Mucosa of stomach (tissue), 1 donor: ENCODE measurements around the gene GALR1.
"Not testable (repeated sequence)": the region's sequence is repeated elsewhere in the genome, so short reads cannot be mapped to it uniquely, and the experiment has no call there.

Source experiments
- H3K27me3 ChIP-seq: one replicate; pipeline ENCODE4 v1.7.0; 2013; ENCODE audit warnings: mild to moderate bottlenecking, low read length; ENCODE audit not compliant: control insufficient read depth, insufficient read depth
- H3K36me3 ChIP-seq: one replicate; pipeline ENCODE4 v1.7.0; 2013; ENCODE audit warnings: low read length; ENCODE audit not compliant: control insufficient read depth, insufficient read depth
- H3K4me1 ChIP-seq: one replicate; pipeline ENCODE4 v1.7.0; 2013; ENCODE audit warnings: mild to moderate bottlenecking, low read length; ENCODE audit not compliant: control insufficient read depth, insufficient read depth
- H3K4me3 ChIP-seq: one replicate; pipeline ENCODE4 v1.7.0; 2013; ENCODE audit warnings: low read length
- H3K9ac ChIP-seq: one replicate; pipeline ENCODE4 v1.7.0; 2013; ENCODE audit warnings: mild to moderate bottlenecking, low read length, moderate library complexity
- H3K9me3 ChIP-seq: one replicate; pipeline ENCODE4 v1.7.0; 2013; ENCODE audit warnings: mild to moderate bottlenecking, low read length, moderate library complexity; ENCODE audit not compliant: control insufficient read depth
- donor health status: Pancreatic carcinoma.

GALR1 gene

GRCh38 chr18:77218642-77219041 lies 31.0 kb upstream of the GALR1 start:
- no peak overlapping the region for H3K4me3 ChIP-seq
- H3K27me3 ChIP-seq = no peaks in the 10 kb centered on the region
- no peaks in the 10 kb centered on the region for H3K36me3 ChIP-seq
- H3K9me3 ChIP-seq = no peaks in the 10 kb centered on the region
- no peaks in the 10 kb centered on the region for H3K4me1 ChIP-seq
- no peak overlapping the region for H3K9ac ChIP-seq

- Histone ChIP-seq H3K36me3 (no peaks in the 10 kb centered on the region), H3K9ac (no peak overlapping the region), H3K9me3 (no peaks in the 10 kb centered on the region), H3K27me3 (no peaks in the 10 kb centered on the region), H3K4me3 (no peak overlapping the region), H3K4me1 (no peaks in the 10 kb centered on the region)
Observed at GRCh38 chr18:77220726-77221125, 28.9 kb upstream of the GALR1 start.

GRCh38 chr18:77222464-77222863 lies 27.2 kb upstream of the GALR1 start:
- no peaks in the 10 kb centered on the region for H3K9me3 ChIP-seq
- no peaks in the 10 kb centered on the region for H3K36me3 ChIP-seq
- no peak overlapping the region for H3K9ac ChIP-seq
- H3K27me3 ChIP-seq = no peaks in the 10 kb centered on the region
- no peaks in the 10 kb centered on the region for H3K4me1 ChIP-seq
- H3K4me3 ChIP-seq = no peak overlapping the region

- no peak overlapping the region for H3K9ac ChIP-seq
- H3K9me3 ChIP-seq = no peaks in the 10 kb centered on the region
- H3K36me3 ChIP-seq = no peaks in the 10 kb centered on the region
- no peak overlapping the region for H3K4me3 ChIP-seq
- no peaks in the 10 kb centered on the region for H3K27me3 ChIP-seq
- no peaks in the 10 kb centered on the region for H3K4me1 ChIP-seq
Observed at GRCh38 chr18:77223221-77223639, 26.4 kb upstream of the GALR1 start.

- Histone ChIP-seq H3K9me3 (no peaks in the 10 kb centered on the region), H3K4me3 (no peak overlapping the region)
Observed at GRCh38 chr18:77223653-77224052, 26.0 kb upstream of the GALR1 start.

GRCh38 chr18:77230645-77231044 lies 19.0 kb upstream of the GALR1 start:
- Histone ChIP-seq H3K36me3 (no peaks in the 10 kb centered on the region), H3K27me3 (no peaks in the 10 kb centered on the region), H3K4me1 (no peaks in the 10 kb centered on the region), H3K4me3 (no peak overlapping the region), H3K9ac (no peak overlapping the region), H3K9me3 (no peaks in the 10 kb centered on the region)

More at GRCh38 chr18:77223653-77224052, 26.0 kb upstream of the GALR1 start:
- H3K36me3 ChIP-seq = no peaks in the 10 kb centered on the region
- no peaks in the 10 kb centered on the region for H3K27me3 ChIP-seq
- no peaks in the 10 kb centered on the region for H3K4me1 ChIP-seq
- no peak overlapping the region for H3K9ac ChIP-seq

- Histone ChIP-seq H3K9me3 (peaks cover 9% of the 10 kb centered on the region), H3K27me3 (no peaks in the 10 kb centered on the region), H3K4me1 (no peaks in the 10 kb centered on the region), H3K4me3 (no peak overlapping the region), H3K36me3 (no peaks in the 10 kb centered on the region), H3K9ac (no peak overlapping the region)
Observed at GRCh38 chr18:77234504-77235365, 14.9 kb upstream of the GALR1 start.

- not testable (repeated sequence) for H3K9ac ChIP-seq, H3K36me3 ChIP-seq, H3K4me1 ChIP-seq, H3K9me3 ChIP-seq, H3K4me3 ChIP-seq, H3K27me3 ChIP-seq
Observed at GRCh38 chr18:77239285-77239684, 10.4 kb upstream of the GALR1 start.

- no peak overlapping the region for H3K4me3 ChIP-seq
- no peak overlapping the region for H3K9ac ChIP-seq
- peaks cover 43% of the 10 kb centered on the region for H3K27me3 ChIP-seq
- no peaks in the 10 kb centered on the region for H3K36me3 ChIP-seq
- H3K4me1 ChIP-seq = no peaks in the 10 kb centered on the region
- H3K9me3 ChIP-seq = no peaks in the 10 kb centered on the region
Observed at GRCh38 chr18:77248873-77249568, 627 bp upstream of the GALR1 start.

- Histone ChIP-seq H3K4me3 (no peak overlapping the region), H3K4me1 (no peaks in the 10 kb centered on the region), H3K9me3 (no peaks in the 10 kb centered on the region), H3K9ac (no peak overlapping the region), H3K36me3 (no peaks in the 10 kb centered on the region), H3K27me3 (peaks cover 39% of the 10 kb centered on the region)
Observed at GRCh38 chr18:77250501-77250925, 865 bp downstream of the GALR1 start.

- H3K27me3 ChIP-seq = peaks cover 39% of the 10 kb centered on the region
Observed at GRCh38 chr18:77250926-77251729, 1.5 kb downstream of the GALR1 start.

GRCh38 chr18:77251730-77252050 lies 2.0 kb downstream of the GALR1 start:
- H3K36me3 ChIP-seq = no peaks in the 10 kb centered on the region
- no peak overlapping the region for H3K9ac ChIP-seq
- H3K4me3 ChIP-seq = no peak overlapping the region
- peaks cover 39% of the 10 kb centered on the region for H3K27me3 ChIP-seq
- no peaks in the 10 kb centered on the region for H3K9me3 ChIP-seq
- H3K4me1 ChIP-seq = no peaks in the 10 kb centered on the region

More at GRCh38 chr18:77250926-77251729, 1.5 kb downstream of the GALR1 start:
- Histone ChIP-seq H3K36me3 (no peaks in the 10 kb centered on the region), H3K9ac (no peak overlapping the region), H3K4me3 (no peak overlapping the region), H3K4me1 (no peaks in the 10 kb centered on the region), H3K9me3 (no peaks in the 10 kb centered on the region)
